Mucosa of gallbladder (tissue), 1 donor: ENCODE measurements around the gene STXBP1. TPM values are rescaled to one million over a fixed set of nuclear protein-coding genes. Genes with fewer than 3 reads are reported as not detected.

Source experiments
- DNase-seq: peaks from one replicate; pipeline ENCODE4 v3.0.0-alpha.2; 2020; ENCODE audit warnings: low spot score
- total RNA-seq: library from RNA; stranded (reverse); gene quantifications from one replicate; pipeline ENCODE4 v1.2.1, GENCODE V29; 2021
- donor health status: DM: no; HTN: no; CAD: no.

Gene STXBP1
- total RNA-seq, 1 donor from 2014 or later = 52.8 TPM

- no peak for DNase-seq
Measured at GRCh38 chr9:127693143-127693542, 81.1 kb downstream of the STXBP1 start.

- no peak for DNase-seq
Measured at GRCh38 chr9:127693697-127694096, 81.6 kb downstream of the STXBP1 start.

GRCh38 chr9:127694890-127695720, 83.0 kb downstream of the STXBP1 start:
- no peak for DNase-seq

- DNase-seq = no peak
Measured at GRCh38 chr9:127697575-127697974, 85.5 kb downstream of the STXBP1 start.

- no peak for DNase-seq
Measured at GRCh38 chr9:127698386-127698785, 86.3 kb downstream of the STXBP1 start.

- DNase-seq = peak; percentile 98
Measured at GRCh38 chr9:127698985-127699670, 87.1 kb downstream of the STXBP1 start.

GRCh38 chr9:127700140-127700539, 88.1 kb downstream of the STXBP1 start:
- no peak for DNase-seq

- no peak for DNase-seq
Measured at GRCh38 chr9:127700594-127701255, 88.6 kb downstream of the STXBP1 start.

GRCh38 chr9:127703289-127703946, 91.3 kb downstream of the STXBP1 start:
- no peak for DNase-seq

GRCh38 chr9:127705577-127706379, 93.7 kb downstream of the STXBP1 start:
- no peak for DNase-seq

- no peak for DNase-seq
Measured at GRCh38 chr9:127706836-127707241, 94.8 kb downstream of the STXBP1 start, which contains the start of gene CFAP157. Gene CFAP157, plus strand, starts transcription at chr9:127706988. Its CDS starts 44 bp downstream, at chr9:127707032.

- no peak for DNase-seq
Measured at GRCh38 chr9:127707766-127708165, 95.7 kb downstream of the STXBP1 start.

GRCh38 chr9:127708952-127709587, 97.0 kb downstream of the STXBP1 start:
- no peak for DNase-seq

- DNase-seq = no peak
Measured at GRCh38 chr9:127710204-127710783, 98.2 kb downstream of the STXBP1 start.

- DNase-seq = no peak
Measured at GRCh38 chr9:127711226-127711701, 99.2 kb downstream of the STXBP1 start.

GRCh38 chr9:127711831-127712274, 99.8 kb downstream of the STXBP1 start:
- no peak for DNase-seq

GRCh38 chr9:127712371-127712770, 100.3 kb downstream of the STXBP1 start:
- no peak for DNase-seq

- no peak for DNase-seq
Measured at GRCh38 chr9:127712867-127713266, 100.8 kb downstream of the STXBP1 start.

GRCh38 chr9:127714020-127714750, 102.1 kb downstream of the STXBP1 start:
- DNase-seq = no peak
